Neural progenitor cell (in vitro differentiated cells): ENCODE data around the gene PLEK. TPM values are rescaled to one million over a fixed set of nuclear protein-coding genes. Genes with fewer than 3 reads are reported as not detected.

ENCODE experiments used
- DNase-seq: peaks from one replicate; pipeline ENCODE4 v3.0.0-alpha.2; 2016; ENCODE audit warnings: low spot score
- H2AFZ ChIP-seq: fragments of 200-600 bp; sonication (generic); replicated peaks from 2 replicates; pipeline ENCODE4 v1.6.1; 2016; ENCODE audit warnings: antibody characterized with exemption
- H3F3A ChIP-seq: fragments of 200-600 bp; sonication (generic); 2 replicates; pipeline ENCODE4 v1.6.1; 2016; ENCODE audit warnings: antibody characterized with exemption, low read depth
- H3K27ac ChIP-seq: fragments of 200-600 bp; sonication (generic); 2 replicates; pipeline ENCODE4 v1.5.1; 2016; ENCODE audit warnings: mild to moderate bottlenecking
- H3K27me3 ChIP-seq: fragments of 200-600 bp; sonication (generic); 2 replicates; pipeline ENCODE4 v1.6.1; 2016; ENCODE audit warnings: mild to moderate bottlenecking, moderate library complexity
- H3K36me3 ChIP-seq: fragments of 200-600 bp; sonication (generic); 2 replicates; pipeline ENCODE4 v1.5.1; 2016
- H3K4me1 ChIP-seq: fragments of 200-600 bp; sonication (generic); 2 replicates; pipeline ENCODE4 v1.6.1; 2016; ENCODE audit warnings: mixed run types
- H3K4me2 ChIP-seq: fragments of 200-600 bp; sonication (generic); 2 replicates; pipeline ENCODE4 v1.6.1; 2016
- H3K4me3 ChIP-seq: fragments of 200-600 bp; sonication (generic); 2 replicates; pipeline ENCODE4 v1.5.1; 2016
- H3K79me2 ChIP-seq: fragments of 200-600 bp; sonication (generic); 2 replicates; pipeline ENCODE4 v1.6.1; 2016; ENCODE audit warnings: low read depth
- H3K9ac ChIP-seq: fragments of 200-600 bp; sonication (generic); 2 replicates; pipeline ENCODE4 v1.6.1; 2016
- H3K9me3 ChIP-seq: fragments of 200-600 bp; sonication (generic); 2 replicates; pipeline ENCODE4 v1.5.1; 2016; ENCODE audit warnings: low read depth
- H4K20me1 ChIP-seq: fragments of 200-600 bp; sonication (generic); 2 replicates; pipeline ENCODE4 v1.6.1; 2016; ENCODE audit warnings: low read depth
- H3K27ac Mint-ChIP-seq: 3 replicates; pipeline ENCODE4 v1.8.0; 2021; ENCODE audit warnings: mixed read lengths
- H3K27me3 Mint-ChIP-seq: 2 replicates; pipeline ENCODE4 v1.8.0; 2022; ENCODE audit warnings: low read depth, mild to moderate bottlenecking, inconsistent platforms, moderate library complexity, mixed read lengths; ENCODE audit not compliant: insufficient read depth
- H3K36me3 Mint-ChIP-seq: 3 replicates; pipeline ENCODE4 v1.8.0; 2021; ENCODE audit warnings: mixed read lengths
- H3K4me1 Mint-ChIP-seq: 3 replicates; pipeline ENCODE4 v1.8.0; 2021; ENCODE audit warnings: mixed read lengths
- H3K4me3 Mint-ChIP-seq: 3 replicates; pipeline ENCODE4 v1.8.0; 2021; ENCODE audit warnings: mild to moderate bottlenecking, moderate library complexity, mixed read lengths
- H3K9me3 Mint-ChIP-seq: 3 replicates; pipeline ENCODE4 v1.8.0; 2020; ENCODE audit warnings: mixed read lengths
- CTCF ChIP-seq: fragments of 200-600 bp; sonication (generic); IDR thresholded peaks from 2 replicates; pipeline ENCODE4 v1.5.1; 2017; ENCODE audit warnings: antibody characterized with exemption, mild to moderate bottlenecking
- EZH2 ChIP-seq: fragments of 200-600 bp; sonication (generic); IDR thresholded peaks from 2 replicates; pipeline ENCODE4 v1.6.1; 2017; ENCODE audit warnings: antibody characterized with exemption, mild to moderate bottlenecking, moderate library complexity
- EZH2phosphoT487 ChIP-seq: fragments of 200-600 bp; sonication (generic); IDR thresholded peaks from 2 replicates; pipeline ENCODE4 v1.6.1; 2017; ENCODE audit warnings: antibody characterized with exemption
- total RNA-seq: library from RNA; depleted of rRNA; stranded (reverse); fragments of >200 nt; gene quantifications from 2 replicates; pipeline ENCODE4 v1.2.3, GENCODE V29; 2015; ENCODE audit warnings: low replicate concordance

Gene PLEK
- total RNA-seq, 1 donor from 2014 or later = not detected

DNA sequence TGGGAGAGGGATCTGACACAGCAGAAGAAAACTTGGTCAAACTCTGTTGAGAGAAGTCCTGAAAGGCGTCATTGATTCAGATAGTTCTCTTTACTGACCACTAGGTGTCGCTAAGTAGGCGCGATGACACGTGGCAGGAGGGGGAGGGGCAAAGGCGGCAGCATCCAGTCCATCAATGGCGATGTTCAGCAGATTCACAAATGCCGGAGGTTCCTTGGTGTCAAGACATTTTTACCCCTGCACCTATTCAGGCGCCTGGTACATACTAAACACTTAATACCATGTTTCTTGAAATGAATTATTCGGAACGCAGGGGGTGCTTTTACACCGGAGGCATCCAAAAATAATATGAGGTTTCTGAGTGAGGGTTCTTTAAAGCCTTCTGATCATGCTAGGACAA, 3.0 kb upstream of the PLEK start:
- Histone ChIP-seq H3K9ac (no peak overlapping the region), H3K79me2 (no peaks in the 10 kb centered on the region), H3K9me3 (no peaks in the 10 kb centered on the region), H3K27me3 (peaks cover 8% of the 10 kb centered on the region), H3K4me2 (no peak overlapping the region), H3K27ac (no peak overlapping the region), H3K36me3 (no peaks in the 10 kb centered on the region), H2AFZ (peak overlapping the region; percentile 59), H3K4me1 (no peaks in the 10 kb centered on the region), H4K20me1 (no peaks in the 10 kb centered on the region), H3F3A (no peaks in the 10 kb centered on the region), H3K4me3 (no peak overlapping the region)
- no peaks in the 10 kb centered on the region for H3K27me3 Mint-ChIP-seq
- H3K4me1 Mint-ChIP-seq = peaks cover 9% of the 10 kb centered on the region
- DNase-seq = peak; percentile 81
- no peak overlapping the region for H3K27ac Mint-ChIP-seq
- H3K4me3 Mint-ChIP-seq = no peak overlapping the region
- peaks cover 6% of the 10 kb centered on the region for H3K9me3 Mint-ChIP-seq
- H3K36me3 Mint-ChIP-seq = no peaks in the 10 kb centered on the region
- TF ChIP-seq EZH2 (no peak), CTCF (peak; percentile 79), EZH2phosphoT487 (no peak)

DNA sequence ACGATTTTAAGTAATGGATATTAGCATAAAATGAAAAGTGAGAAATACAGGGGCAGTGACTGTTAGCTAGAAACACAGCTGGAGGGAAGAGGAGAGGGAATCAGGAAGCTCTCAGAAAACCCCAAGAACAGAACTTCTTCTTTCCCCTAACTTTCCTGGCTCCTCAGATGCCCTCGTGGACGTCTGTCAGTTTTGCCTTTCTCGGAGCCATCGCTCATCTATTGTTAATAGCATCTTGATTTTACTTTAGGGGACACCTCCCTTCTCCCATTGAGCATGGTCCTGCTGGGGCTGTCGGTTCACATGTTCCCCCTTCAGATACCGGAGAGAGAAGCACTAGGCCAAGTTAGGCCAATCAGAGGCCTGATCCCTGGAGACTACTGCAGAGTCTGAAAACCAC, 2.3 kb upstream of the PLEK start:
- H3K36me3 Mint-ChIP-seq = no peaks in the 10 kb centered on the region
- no peaks in the 10 kb centered on the region for H3F3A ChIP-seq
- H3K4me3 Mint-ChIP-seq = no peak overlapping the region
- H3K9ac ChIP-seq = no peak overlapping the region
- H3K79me2 ChIP-seq = no peaks in the 10 kb centered on the region
- H3K4me1 ChIP-seq = no peaks in the 10 kb centered on the region
- no peak for DNase-seq
- peak overlapping the region; percentile 59 for H2AFZ ChIP-seq
- H3K4me3 ChIP-seq = no peak overlapping the region
- H3K27me3 Mint-ChIP-seq = no peaks in the 10 kb centered on the region
- no peak for TF ChIP-seq EZH2
- no peak for TF ChIP-seq CTCF
- TF ChIP-seq EZH2phosphoT487 = no peak
- H3K27me3 ChIP-seq = peaks cover 8% of the 10 kb centered on the region
- H3K36me3 ChIP-seq = no peaks in the 10 kb centered on the region
- H3K27ac ChIP-seq = no peak overlapping the region
- H4K20me1 ChIP-seq = no peaks in the 10 kb centered on the region
- peaks cover 6% of the 10 kb centered on the region for H3K9me3 Mint-ChIP-seq
- H3K4me1 Mint-ChIP-seq = peaks cover 12% of the 10 kb centered on the region
- H3K4me2 ChIP-seq = no peak overlapping the region
- H3K27ac Mint-ChIP-seq = no peak overlapping the region
- H3K9me3 ChIP-seq = no peaks in the 10 kb centered on the region

GRCh38 chr2:68363721-68364120, 1.4 kb upstream of the PLEK start:
- no peaks in the 10 kb centered on the region for H3K36me3 Mint-ChIP-seq
- Histone ChIP-seq H3K9me3 (no peaks in the 10 kb centered on the region), H3K4me1 (no peaks in the 10 kb centered on the region), H3K4me3 (no peak overlapping the region), H3K27ac (no peak overlapping the region), H3K4me2 (no peak overlapping the region), H2AFZ (no peak overlapping the region), H3K36me3 (no peaks in the 10 kb centered on the region), H3K79me2 (no peaks in the 10 kb centered on the region), H3K9ac (no peak overlapping the region), H4K20me1 (no peaks in the 10 kb centered on the region), H3F3A (no peaks in the 10 kb centered on the region), H3K27me3 (peaks cover 8% of the 10 kb centered on the region)
- no peak overlapping the region for H3K4me3 Mint-ChIP-seq
- H3K4me1 Mint-ChIP-seq = peaks cover 22% of the 10 kb centered on the region
- peaks cover 1% of the 10 kb centered on the region for H3K27me3 Mint-ChIP-seq
- H3K9me3 Mint-ChIP-seq = peaks cover 6% of the 10 kb centered on the region
- TF ChIP-seq EZH2phosphoT487 (no peak), EZH2 (no peak), CTCF (no peak)
- H3K27ac Mint-ChIP-seq = no peak overlapping the region
- no peak for DNase-seq
